ENCODE results near the gene PLCD1. TPM values are rescaled to one million over a fixed set of nuclear protein-coding genes. Genes with fewer than 3 reads are reported as not detected.
"Not testable (repeated sequence)": the region's sequence is repeated elsewhere in the genome, so short reads cannot be mapped to it uniquely, and the experiment has no call there.

Gene PLCD1
- 1 to 10 TPM in 5 of 6 donors, not detected in 1; 1.9 to 4.1 (median 2.6) TPM for polyA plus RNA-seq (ENCODE audit: low read depth in 6 of 6)

GRCh38 chr3:38029400-38030125 lies at the start of gene PLCD1:
PLCD1 (minus strand) TSS chr3:38029642; CDS start chr3:38029539, 103 bp downstream.
- peaks cover 27 to 55% (median 49%) of the 10 kb centered on the region in 3 donors for H3K27me3 Mint-ChIP-seq
- peak within 1 kb of the TSS; percentile 67 to 84 (median 76) for H3K4me3 Mint-ChIP-seq
- H3K27ac Mint-ChIP-seq = peak within 1 kb of the TSS in 1 of 6 donors; percentile 49
- peaks cover 0 to 19% of the 10 kb centered on the region in 2 donors for H3K36me3 Mint-ChIP-seq
- peaks cover 0 to 2% (median 0%) of the 10 kb centered on the region in 7 donors for H3K9me3 Mint-ChIP-seq
- ATAC-seq (ENCODE audit: low read depth in 2 of 2) (no peak), DNase-seq (peak; percentile 24)
- peaks cover 13 to 25% (median 19%) of the 10 kb centered on the region in 3 donors for H3K4me1 Mint-ChIP-seq

GRCh38 chr3:38077073-38077472 lies 47.6 kb upstream of the PLCD1 start:
- H3K4me1 Mint-ChIP-seq; ATAC-seq (ENCODE audit: low read depth in 2 of 2); H3K9me3 Mint-ChIP-seq; H3K36me3 Mint-ChIP-seq; H3K4me3 Mint-ChIP-seq; DNase-seq: not testable (repeated sequence)
- Mint-ChIP-seq H3K27ac (peak overlapping the region in 1 of 6 donors; percentile 34), H3K27me3 (peaks cover 0 to 11% (median 10%) of the 10 kb centered on the region in 3 donors)

- Mint-ChIP-seq H3K4me1 (no peaks in the 10 kb centered on the region), H3K9me3 (peaks cover 0 to 13% (median 0%) of the 10 kb centered on the region in 7 donors), H3K27me3 (peaks cover 5 to 12% (median 5%) of the 10 kb centered on the region in 3 donors), H3K27ac (no peak overlapping the region), H3K36me3 (no peaks in the 10 kb centered on the region), H3K4me3 (no peak overlapping the region)
- DNase-seq (no peak), ATAC-seq (ENCODE audit: low read depth in 2 of 2) (no peak)
Measured at GRCh38 chr3:38070013-38070412, 40.6 kb upstream of the PLCD1 start.

GRCh38 chr3:38067508-38068233 lies 38.2 kb upstream of the PLCD1 start:
- ATAC-seq (ENCODE audit: low read depth in 2 of 2) = no peak
- Mint-ChIP-seq H3K27ac (no peak overlapping the region), H3K4me1 (no peaks in the 10 kb centered on the region), H3K4me3 (no peak overlapping the region), H3K9me3 (peaks cover 0 to 16% (median 0%) of the 10 kb centered on the region in 7 donors), H3K36me3 (no peaks in the 10 kb centered on the region), H3K27me3 (peaks cover 0 to 7% (median 5%) of the 10 kb centered on the region in 3 donors)
- DNase-seq = no peak

- H3K9me3 Mint-ChIP-seq = peaks cover 0 to 16% (median 0%) of the 10 kb centered on the region in 7 donors
- H3K27ac Mint-ChIP-seq; ATAC-seq (ENCODE audit: low read depth in 2 of 2); H3K4me3 Mint-ChIP-seq; H3K4me1 Mint-ChIP-seq; DNase-seq; H3K36me3 Mint-ChIP-seq: not testable (repeated sequence)
- peaks cover 9 to 21% (median 13%) of the 10 kb centered on the region in 3 donors for H3K27me3 Mint-ChIP-seq
Measured at GRCh38 chr3:38064453-38064852, 35.0 kb upstream of the PLCD1 start.

- no peak for DNase-seq
- peaks cover 0 to 16% (median 0%) of the 10 kb centered on the region in 7 donors for H3K9me3 Mint-ChIP-seq
- peaks cover 9 to 21% (median 13%) of the 10 kb centered on the region in 3 donors for H3K27me3 Mint-ChIP-seq
- no peaks in the 10 kb centered on the region for H3K4me1 Mint-ChIP-seq
- H3K36me3 Mint-ChIP-seq = no peaks in the 10 kb centered on the region
- H3K4me3 Mint-ChIP-seq = no peak overlapping the region
- no peak for ATAC-seq (ENCODE audit: low read depth in 2 of 2)
- H3K27ac Mint-ChIP-seq = peak overlapping the region in 1 of 6 donors; percentile 57
Measured at GRCh38 chr3:38062809-38063208, 33.4 kb upstream of the PLCD1 start.

- Mint-ChIP-seq H3K27me3 (peaks cover 4 to 21% (median 7%) of the 10 kb centered on the region in 3 donors), H3K36me3 (no peaks in the 10 kb centered on the region), H3K4me3 (no peak overlapping the region), H3K27ac (no peak overlapping the region), H3K4me1 (no peaks in the 10 kb centered on the region), H3K9me3 (peaks cover 0 to 4% (median 0%) of the 10 kb centered on the region in 7 donors)
- DNase-seq (no peak), ATAC-seq (ENCODE audit: low read depth in 2 of 2) (no peak)
Measured at GRCh38 chr3:38059591-38059990, 30.1 kb upstream of the PLCD1 start.

- no peak for ATAC-seq (ENCODE audit: low read depth in 2 of 2)
- DNase-seq = no peak
- H3K4me3 Mint-ChIP-seq = no peak overlapping the region
- peaks cover 0 to 3% (median 0%) of the 10 kb centered on the region in 7 donors for H3K9me3 Mint-ChIP-seq
- H3K36me3 Mint-ChIP-seq = no peaks in the 10 kb centered on the region
- H3K4me1 Mint-ChIP-seq = no peaks in the 10 kb centered on the region
- no peak overlapping the region for H3K27ac Mint-ChIP-seq
- peaks cover 4 to 21% (median 7%) of the 10 kb centered on the region in 3 donors for H3K27me3 Mint-ChIP-seq
Measured at GRCh38 chr3:38059148-38059547, 29.7 kb upstream of the PLCD1 start.

- no peaks in the 10 kb centered on the region for H3K4me1 Mint-ChIP-seq
- no peaks in the 10 kb centered on the region for H3K27me3 Mint-ChIP-seq
- H3K27ac Mint-ChIP-seq = no peak overlapping the region
- H3K4me3 Mint-ChIP-seq = peak overlapping the region in 1 of 8 donors; percentile 26
- ATAC-seq (ENCODE audit: low read depth in 2 of 2) (no peak), DNase-seq (no peak)
- no peaks in the 10 kb centered on the region for H3K36me3 Mint-ChIP-seq
- H3K9me3 Mint-ChIP-seq = peaks cover 0 to 3% (median 0%) of the 10 kb centered on the region in 7 donors
Measured at GRCh38 chr3:38054499-38055001, 25.1 kb upstream of the PLCD1 start.

GRCh38 chr3:38053813-38054498 lies 24.5 kb upstream of the PLCD1 start:
- DNase-seq; H3K9me3 Mint-ChIP-seq; H3K27me3 Mint-ChIP-seq; H3K4me1 Mint-ChIP-seq; H3K36me3 Mint-ChIP-seq; ATAC-seq (ENCODE audit: low read depth in 2 of 2); H3K4me3 Mint-ChIP-seq: not testable (repeated sequence)
- H3K27ac Mint-ChIP-seq = peak overlapping the region in 2 of 6 donors; percentile 35 to 63

- H3K36me3 Mint-ChIP-seq; ATAC-seq (ENCODE audit: low read depth in 2 of 2); DNase-seq; H3K9me3 Mint-ChIP-seq; H3K27me3 Mint-ChIP-seq; H3K4me1 Mint-ChIP-seq; H3K4me3 Mint-ChIP-seq; H3K27ac Mint-ChIP-seq: not testable (repeated sequence)
Measured at GRCh38 chr3:38053286-38053685, 23.8 kb upstream of the PLCD1 start.

- DNase-seq = no peak
- H3K4me1 Mint-ChIP-seq = no peaks in the 10 kb centered on the region
- ATAC-seq (ENCODE audit: low read depth in 2 of 2) = no peak
- peaks cover 0 to 13% (median 0%) of the 10 kb centered on the region in 3 donors for H3K27me3 Mint-ChIP-seq
- H3K4me3 Mint-ChIP-seq = no peak overlapping the region
- no peaks in the 10 kb centered on the region for H3K36me3 Mint-ChIP-seq
- peak overlapping the region in 2 of 6 donors; percentile 27 to 67 for H3K27ac Mint-ChIP-seq
- peaks cover 0 to 3% (median 0%) of the 10 kb centered on the region in 7 donors for H3K9me3 Mint-ChIP-seq
Measured at GRCh38 chr3:38051131-38051530, 21.7 kb upstream of the PLCD1 start.
